SU-DHL-6 (cell line): ENCODE results near the gene SDK1.

ENCODE experiments used
- H2AFZ ChIP-seq: fragments of 200-600 bp; sonication (generic); 2 replicates; pipeline ENCODE4 v1.6.1; 2014; ENCODE audit warnings: low read depth, mild to moderate bottlenecking, moderate library complexity, mixed read lengths, antibody characterized with exemption, low read length; ENCODE audit not compliant: severe bottlenecking
- H3F3A ChIP-seq: fragments of 200-600 bp; shearing (Covaris generic); 2 replicates; pipeline ENCODE4 v1.6.0; 2016; ENCODE audit warnings: antibody characterized with exemption, mild to moderate bottlenecking; ENCODE audit not compliant: insufficient read depth
- H3K27ac ChIP-seq: fragments of 200-600 bp; sonication (generic); 2 replicates; pipeline ENCODE4 v1.5.1; 2016; ENCODE audit warnings: low read depth, mild to moderate bottlenecking, low read length, moderate library complexity, mixed read lengths
- H3K27me3 ChIP-seq: fragments of 200-600 bp; sonication (generic), shearing (Covaris generic); 2 replicates; pipeline ENCODE4 v1.6.0; 2014; ENCODE audit warnings: mild to moderate bottlenecking, low read length
- H3K36me3 ChIP-seq: fragments of 200-600 bp; sonication (generic); 2 replicates; pipeline ENCODE4 v1.6.1; 2014; ENCODE audit warnings: mild to moderate bottlenecking, low read length, mixed read lengths
- H3K4me2 ChIP-seq: fragments of 300-600, 200-600 bp; shearing (Covaris generic), sonication (generic); 2 replicates; pipeline ENCODE4 v1.6.0; 2014; ENCODE audit warnings: low read length, low read depth, mild to moderate bottlenecking; ENCODE audit not compliant: poor library complexity, severe bottlenecking
- H3K4me3 ChIP-seq: fragments of 200-600 bp; sonication (generic); 2 replicates; pipeline ENCODE4 v1.5.1; 2014; ENCODE audit warnings: antibody characterized with exemption, low read length, mild to moderate bottlenecking, mixed read lengths; ENCODE audit not compliant: insufficient read depth, poor library complexity, severe bottlenecking
- H3K79me2 ChIP-seq: fragments of 200-600 bp; sonication (generic); 2 replicates; pipeline ENCODE4 v1.6.1; 2014; ENCODE audit warnings: mild to moderate bottlenecking, low read length, moderate library complexity; ENCODE audit not compliant: insufficient read depth
- H3K9ac ChIP-seq: fragments of 200-600 bp; sonication (generic); 2 replicates; pipeline ENCODE4 v1.7.0; 2014; ENCODE audit warnings: mild to moderate bottlenecking, low read length
- H3K9me2 ChIP-seq: fragments of 200-600 bp; sonication (generic); replicated peaks from 2 replicates; pipeline ENCODE4 v1.6.1; 2014; ENCODE audit warnings: low read length; ENCODE audit not compliant: insufficient read depth
- H3K9me3 ChIP-seq: fragments of 200-600 bp; sonication (generic); 2 replicates; pipeline ENCODE4 v1.6.1; 2014; ENCODE audit warnings: low read length, mixed read lengths; ENCODE audit not compliant: insufficient read depth
- H4K20me1 ChIP-seq: fragments of 200-600 bp; sonication (generic); 2 replicates; pipeline ENCODE4 v1.6.1; 2014; ENCODE audit warnings: low read depth, mild to moderate bottlenecking, antibody characterized with exemption, low read length, moderate library complexity, mixed read lengths
- EZH2phosphoT487 ChIP-seq: fragments of 200-600 bp; sonication (generic), shearing (Covaris generic); conservative IDR thresholded peaks from 2 replicates; pipeline ENCODE4 v1.6.1; 2018; ENCODE audit warnings: mild to moderate bottlenecking, antibody characterized with exemption, low read length, moderate library complexity, mixed read lengths
- TF ChIP-seq, protein P1 (sequence below): fragments of 200-600 bp; sonication (generic); IDR thresholded peaks from one replicate; pipeline ENCODE4 v1.5.1; 2017; ENCODE audit warnings: antibody characterized with exemption, mild to moderate bottlenecking, low read length, moderate library complexity; ENCODE audit not compliant: insufficient read depth, poor library complexity, severe bottlenecking

SDK1 gene

DNA sequence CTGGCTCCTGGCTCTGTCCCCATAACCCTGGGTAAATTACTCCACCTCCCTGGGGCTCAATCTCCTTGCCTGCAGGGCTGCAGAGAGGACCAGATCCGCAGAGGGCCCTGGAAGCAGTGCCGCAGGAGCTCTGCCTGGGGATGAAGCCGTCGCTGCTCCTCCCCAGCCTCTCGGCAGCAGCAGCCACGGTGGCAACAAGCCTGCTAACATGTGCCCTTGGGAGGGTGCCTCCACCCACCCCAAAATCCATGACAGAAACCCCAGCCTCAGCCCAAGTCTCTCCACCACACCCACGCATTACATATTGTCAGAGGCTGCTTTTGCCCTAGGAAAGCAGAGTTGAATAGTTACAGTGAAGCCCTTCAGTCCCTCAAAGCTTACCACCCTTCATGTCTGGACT lies 894.6 kb downstream of the SDK1 start:
- Histone ChIP-seq H3K27me3 (no peaks in the 10 kb centered on the region), H3K36me3 (no peaks in the 10 kb centered on the region), H3K79me2 (no peaks in the 10 kb centered on the region), H3K9me3 (no peaks in the 10 kb centered on the region), H2AFZ (no peak overlapping the region), H3K9me2 (no peaks in the 10 kb centered on the region), H3K4me3 (no peak overlapping the region), H3K9ac (no peak overlapping the region), H3K27ac (no peak overlapping the region), H3F3A (no peaks in the 10 kb centered on the region), H3K4me2 (no peak overlapping the region), H4K20me1 (no peaks in the 10 kb centered on the region)
- TF ChIP-seq, protein P1, sequence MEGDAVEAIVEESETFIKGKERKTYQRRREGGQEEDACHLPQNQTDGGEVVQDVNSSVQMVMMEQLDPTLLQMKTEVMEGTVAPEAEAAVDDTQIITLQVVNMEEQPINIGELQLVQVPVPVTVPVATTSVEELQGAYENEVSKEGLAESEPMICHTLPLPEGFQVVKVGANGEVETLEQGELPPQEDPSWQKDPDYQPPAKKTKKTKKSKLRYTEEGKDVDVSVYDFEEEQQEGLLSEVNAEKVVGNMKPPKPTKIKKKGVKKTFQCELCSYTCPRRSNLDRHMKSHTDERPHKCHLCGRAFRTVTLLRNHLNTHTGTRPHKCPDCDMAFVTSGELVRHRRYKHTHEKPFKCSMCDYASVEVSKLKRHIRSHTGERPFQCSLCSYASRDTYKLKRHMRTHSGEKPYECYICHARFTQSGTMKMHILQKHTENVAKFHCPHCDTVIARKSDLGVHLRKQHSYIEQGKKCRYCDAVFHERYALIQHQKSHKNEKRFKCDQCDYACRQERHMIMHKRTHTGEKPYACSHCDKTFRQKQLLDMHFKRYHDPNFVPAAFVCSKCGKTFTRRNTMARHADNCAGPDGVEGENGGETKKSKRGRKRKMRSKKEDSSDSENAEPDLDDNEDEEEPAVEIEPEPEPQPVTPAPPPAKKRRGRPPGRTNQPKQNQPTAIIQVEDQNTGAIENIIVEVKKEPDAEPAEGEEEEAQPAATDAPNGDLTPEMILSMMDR = no peak
- TF ChIP-seq EZH2phosphoT487 = no peak

DNA sequence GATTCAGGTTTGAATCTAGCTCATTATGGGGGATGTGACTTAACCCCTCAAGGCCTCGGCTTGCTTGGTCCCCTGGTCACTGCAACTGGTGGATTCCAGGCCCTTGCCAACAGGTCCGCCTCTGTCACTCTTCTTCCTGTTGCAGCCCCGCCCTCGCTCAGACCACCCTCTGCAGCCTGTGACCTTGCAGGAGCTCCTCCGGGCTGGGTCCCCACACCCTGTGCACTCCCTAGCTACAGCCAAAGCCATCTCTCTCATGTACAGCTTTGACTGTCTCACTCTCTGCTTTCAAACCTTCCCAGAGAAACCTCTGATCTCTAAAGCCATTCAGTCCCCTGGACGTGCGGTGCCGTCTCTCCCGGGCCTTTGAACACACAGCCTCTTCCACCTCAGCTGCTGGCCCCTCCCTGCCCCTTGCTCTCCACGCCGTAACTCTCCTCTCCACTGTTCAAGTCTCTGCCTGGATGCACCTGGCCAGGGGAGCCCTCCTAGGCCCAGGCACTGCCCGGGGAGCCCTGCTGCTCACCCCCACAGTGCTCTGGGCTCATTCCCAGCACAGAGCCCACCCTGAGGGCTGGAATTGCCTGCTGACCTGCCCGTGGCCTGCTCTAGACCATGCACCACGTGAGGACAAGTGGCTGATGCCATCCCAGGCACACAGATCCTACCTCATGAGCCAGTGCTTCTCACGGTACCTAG lies 895.2 kb downstream of the SDK1 start:
- no peaks in the 10 kb centered on the region for H3K9me3 ChIP-seq
- no peak overlapping the region for H2AFZ ChIP-seq
- no peaks in the 10 kb centered on the region for H3K9me2 ChIP-seq
- no peaks in the 10 kb centered on the region for H4K20me1 ChIP-seq
- H3K36me3 ChIP-seq = no peaks in the 10 kb centered on the region
- TF ChIP-seq, protein P1 = no peak
- TF ChIP-seq EZH2phosphoT487 = no peak
- H3K27me3 ChIP-seq = no peaks in the 10 kb centered on the region
- no peaks in the 10 kb centered on the region for H3F3A ChIP-seq
- H3K4me2 ChIP-seq = no peak overlapping the region
- H3K79me2 ChIP-seq = no peaks in the 10 kb centered on the region
- no peak overlapping the region for H3K27ac ChIP-seq
- no peak overlapping the region for H3K4me3 ChIP-seq
- no peak overlapping the region for H3K9ac ChIP-seq

DNA sequence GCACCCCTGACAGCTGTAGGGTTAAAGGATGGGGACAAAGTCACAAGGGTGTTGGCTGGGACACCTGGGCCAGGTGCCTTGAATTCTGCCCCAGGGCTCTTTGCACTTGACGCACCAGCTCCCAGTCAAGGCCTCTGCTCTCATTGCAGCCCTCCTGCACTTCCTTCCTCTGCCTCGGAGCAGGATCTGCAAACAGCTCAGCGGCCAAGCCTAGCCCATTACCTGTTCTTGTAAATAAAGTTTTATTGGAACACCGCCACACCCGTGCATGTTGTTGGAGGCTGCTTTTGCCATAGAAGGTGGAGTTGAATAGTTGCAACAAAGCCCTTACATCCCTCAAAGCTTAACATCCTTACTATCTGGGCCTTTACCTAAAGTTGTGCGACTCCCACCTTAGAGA lies 897.2 kb downstream of the SDK1 start:
- Histone ChIP-seq H2AFZ (no peak overlapping the region), H3K36me3 (no peaks in the 10 kb centered on the region), H3K4me2 (no peak overlapping the region), H3K79me2 (no peaks in the 10 kb centered on the region), H3K9ac (no peak overlapping the region), H3F3A (no peaks in the 10 kb centered on the region), H3K9me2 (no peaks in the 10 kb centered on the region), H3K4me3 (no peak overlapping the region), H3K27me3 (no peaks in the 10 kb centered on the region), H3K27ac (no peak overlapping the region), H3K9me3 (no peaks in the 10 kb centered on the region), H4K20me1 (no peaks in the 10 kb centered on the region)
- no peak for TF ChIP-seq EZH2phosphoT487
- TF ChIP-seq, protein P1 = no peak
